ENCODE results near the gene CMTR1.

GRCh38 chr6:37524025-37524969, 91.3 kb downstream of the CMTR1 start:
- TF ChIP-seq ZNF704 (CRISPR knock-in tag; IDR thresholded peaks at IDR 0.05; ENCODE audit: borderline replicate concordance) (no peak), ZFP41 (CRISPR knock-in tag; IDR thresholded peaks at IDR 0.05; ENCODE audit: borderline replicate concordance) (no peak)

Data from HepG2 (cell line).